GM11168 (cell line): ENCODE measurements around the gene MINDY4.

Source experiments
- in situ Hi-C: fragments of 300-500 bp; cut with MboI; formaldehyde crosslinking; loops from one replicate; pipeline ENCODE4 v1.12.0; 2022; ENCODE audit warnings: low sequenced_read_pairs; ENCODE audit not compliant: unreplicated experiment

MINDY4 gene

DNA sequence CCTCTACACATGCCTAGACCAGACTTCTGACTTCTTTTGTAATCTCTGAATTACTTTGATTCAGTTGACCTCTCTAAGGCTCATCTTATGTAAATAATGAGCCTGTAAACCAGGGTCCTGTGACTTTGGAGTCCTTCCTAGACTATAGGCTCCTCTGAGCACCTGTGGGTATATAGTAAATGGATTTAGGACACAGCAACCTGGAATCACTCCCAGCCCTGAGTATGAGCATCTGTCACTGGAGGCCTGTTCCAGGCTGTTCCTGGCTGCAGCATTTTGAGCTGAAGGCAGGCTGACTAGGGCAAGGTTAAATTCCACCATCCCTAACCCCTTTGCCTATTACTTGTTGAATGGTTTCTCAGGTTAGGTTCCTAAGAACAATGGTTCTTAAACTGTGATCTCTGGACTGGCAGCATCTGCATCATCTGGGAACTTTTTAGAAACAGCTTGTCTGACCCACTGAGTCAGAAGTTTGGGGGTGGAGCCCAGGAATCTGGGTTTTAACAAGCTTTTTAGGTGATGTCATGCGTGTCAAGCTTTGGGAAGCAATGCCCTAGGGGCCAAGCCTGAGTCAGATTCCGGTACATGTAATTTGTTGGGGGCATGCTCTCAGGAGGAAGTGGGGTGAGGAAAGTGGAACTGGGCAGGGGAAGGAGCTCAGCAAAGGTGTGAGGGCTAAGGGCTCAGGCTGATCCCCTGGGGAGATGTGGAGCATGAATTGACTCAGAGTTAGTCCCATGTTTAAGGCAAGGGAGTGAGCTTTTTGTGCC, 28.2 kb downstream of the MINDY4 start:
- in situ Hi-C loops, result no loop called here

GRCh38 chr7:30799976-30800661, 28.9 kb downstream of the MINDY4 start:
- in situ Hi-C loops, result loop anchor here (5.0 to 10.0 kb wide), 2 partner anchors 172 to 325 kb away; no protein-coding TSS in a partner anchor

GRCh38 chr7:30800785-30801252, 29.6 kb downstream of the MINDY4 start:
- in situ Hi-C loops, result loop anchor here (5.0 to 10.0 kb wide), 2 partner anchors 171 to 324 kb away; no protein-coding TSS in a partner anchor

- in situ Hi-C loops, result loop anchor here (5.0 to 10.0 kb wide), 2 partner anchors 169 to 322 kb away; no protein-coding TSS in a partner anchor
Observed at GRCh38 chr7:30802812-30803211, 31.6 kb downstream of the MINDY4 start.

- in situ Hi-C loops, result loop anchor here (5.0 to 10.0 kb wide), 2 partner anchors 168 to 321 kb away; no protein-coding TSS in a partner anchor
Observed at GRCh38 chr7:30804078-30804661, 33.0 kb downstream of the MINDY4 start.

DNA sequence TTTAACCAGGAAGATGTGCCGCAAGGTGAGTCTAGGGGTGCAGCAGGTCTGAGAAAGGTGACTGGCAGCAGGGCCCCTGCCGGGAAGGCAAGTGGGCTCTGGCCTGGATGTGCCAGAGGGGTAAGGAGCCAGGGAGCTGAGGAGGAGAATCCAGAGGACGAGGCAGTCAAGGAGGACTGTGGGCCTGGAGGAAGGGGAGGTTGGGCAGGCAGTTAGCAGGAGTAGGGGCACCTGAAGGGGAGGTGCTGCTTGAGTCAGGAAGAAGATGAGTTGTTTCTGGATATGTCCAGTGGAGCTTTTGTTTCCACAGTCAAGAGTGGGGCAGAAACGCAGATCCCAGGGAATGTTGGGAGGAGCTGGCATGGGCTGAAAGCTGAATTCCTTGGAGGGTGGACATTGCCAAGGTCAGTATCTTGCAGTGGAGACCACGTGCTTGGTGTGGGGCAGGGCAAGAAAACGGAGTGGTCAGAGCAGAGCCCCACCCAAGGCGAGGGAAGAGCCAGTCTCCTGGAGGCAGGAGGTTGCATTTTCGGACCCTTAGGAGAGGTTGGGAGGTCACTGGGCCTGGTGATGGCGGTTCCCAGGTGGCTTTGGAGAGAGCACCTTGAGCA, 34.0 kb downstream of the MINDY4 start:
- in situ Hi-C loops, result loop anchor here (10.0 kb wide), 1 partner anchor 320 kb away; no protein-coding TSS in a partner anchor

DNA sequence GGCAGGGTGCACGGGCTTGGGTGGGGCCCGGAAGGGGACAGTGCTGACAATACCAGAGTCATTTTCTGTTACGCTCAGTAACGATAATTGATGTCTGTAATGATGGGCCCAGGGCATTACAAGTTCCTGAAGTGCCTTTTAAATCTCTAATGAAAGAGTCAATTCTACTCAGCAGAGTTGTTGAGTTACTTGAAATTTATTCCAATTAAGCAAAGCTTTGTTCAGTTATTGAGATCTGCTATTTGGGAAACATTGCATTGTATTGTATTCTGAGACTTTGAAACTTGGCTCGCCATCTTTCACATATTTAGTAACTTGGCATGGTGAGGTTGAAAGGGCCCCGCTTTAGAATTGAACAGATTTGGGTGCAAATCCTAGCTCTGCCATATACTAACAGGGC, 34.7 kb downstream of the MINDY4 start:
- in situ Hi-C loops, result loop anchor here (10.0 kb wide), 1 partner anchor 319 kb away; no protein-coding TSS in a partner anchor

DNA sequence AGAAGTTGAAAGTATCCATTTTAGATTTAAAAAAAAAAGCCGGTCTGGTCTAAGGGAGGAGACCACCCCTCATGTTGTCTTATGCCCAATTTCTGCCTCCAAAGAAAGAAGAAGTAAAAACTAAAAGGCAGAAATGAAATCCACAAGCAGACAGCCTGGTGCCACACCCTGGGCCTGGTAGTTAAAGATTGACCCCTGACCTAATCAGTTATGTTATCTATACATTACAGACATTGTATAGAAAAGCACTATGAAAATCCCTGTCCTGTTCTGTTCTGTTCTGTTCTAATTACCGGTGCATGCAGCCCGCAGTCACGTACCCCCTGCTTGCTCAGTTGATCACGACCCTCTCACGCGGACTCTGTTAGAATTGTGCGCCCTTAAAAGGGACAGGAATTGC, 36.3 kb downstream of the MINDY4 start:
- in situ Hi-C loops, result loop anchor here (10.0 kb wide), 1 partner anchor 317 kb away; no protein-coding TSS in a partner anchor

GRCh38 chr7:30807941-30808340, 36.7 kb downstream of the MINDY4 start:
- in situ Hi-C loops, result loop anchor here (10.0 kb wide), 1 partner anchor 317 kb away; no protein-coding TSS in a partner anchor

DNA sequence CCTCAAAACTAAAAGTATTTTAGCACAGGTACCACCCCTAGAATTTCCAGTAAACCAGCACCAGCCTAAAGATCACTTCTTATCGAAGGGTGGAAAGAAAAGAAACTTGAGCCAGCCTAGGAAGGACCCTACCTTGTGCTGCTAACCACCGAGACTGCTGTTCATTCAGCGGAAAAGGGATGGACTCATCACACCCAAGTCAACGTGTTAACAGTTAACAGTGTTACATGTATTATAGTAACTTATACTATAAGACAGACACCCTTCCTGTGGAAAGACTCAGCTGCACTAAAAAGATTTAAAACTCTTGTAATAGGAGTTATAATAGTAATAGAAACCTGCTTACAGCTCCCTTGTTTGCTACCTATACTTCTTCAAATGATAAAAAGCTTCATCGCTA, 39.8 kb downstream of the MINDY4 start:
- in situ Hi-C loops, result no loop called here

GRCh38 chr7:30812676-30813075, 41.5 kb downstream of the MINDY4 start:
- in situ Hi-C loops, result no loop called here

DNA sequence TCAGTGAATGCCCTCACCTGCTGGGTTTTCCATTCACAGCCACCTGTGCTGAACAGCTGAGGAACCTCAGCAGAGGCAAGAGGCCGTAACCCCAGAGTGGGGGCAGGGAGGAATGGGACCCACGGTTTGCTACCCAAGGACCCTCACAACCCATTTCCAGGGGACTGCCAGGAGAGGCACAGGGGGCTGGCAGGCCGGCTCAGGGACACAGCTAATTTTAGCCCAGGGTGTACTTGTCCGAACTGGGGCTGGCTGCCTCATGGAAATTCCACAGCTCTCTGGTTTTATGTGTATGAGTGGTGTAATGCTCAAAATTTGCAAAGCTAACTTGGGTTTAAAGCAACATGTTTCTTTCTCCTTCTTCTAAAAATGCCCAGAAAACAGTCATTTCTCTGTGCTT, 42.2 kb downstream of the MINDY4 start:
- in situ Hi-C loops, result no loop called here

DNA sequence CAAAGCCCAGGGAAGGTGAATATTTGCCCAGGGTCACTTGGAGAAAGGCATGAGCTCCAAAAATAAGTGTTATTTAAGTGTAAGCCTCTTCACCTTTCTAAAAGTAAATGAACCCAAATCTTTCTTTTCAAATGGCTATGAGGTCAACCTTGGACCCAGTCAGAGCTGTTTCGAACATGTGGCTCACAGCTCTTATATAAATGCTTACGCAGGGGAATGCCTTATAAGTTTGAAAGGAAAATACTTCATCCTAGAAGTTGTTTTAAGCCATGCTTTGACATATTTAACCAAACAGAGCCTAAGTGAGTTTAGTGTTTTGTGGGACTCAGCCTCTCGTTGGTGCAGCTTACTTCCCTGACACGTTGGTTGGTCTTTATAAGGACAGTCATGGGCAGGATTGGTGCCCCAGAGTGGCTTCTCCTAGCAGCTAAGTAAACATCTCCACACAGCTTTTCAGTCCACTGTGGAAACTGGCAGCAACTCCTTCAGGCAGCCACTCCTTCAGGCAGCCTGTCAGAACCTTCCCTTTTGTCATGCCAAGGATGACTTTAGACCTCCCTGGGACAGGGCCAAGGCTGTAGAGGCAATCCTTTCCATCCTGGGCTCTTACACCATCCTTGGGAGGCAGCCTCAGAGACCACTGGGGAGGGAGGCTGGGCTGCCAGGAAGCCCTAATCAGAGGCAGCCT, 43.6 kb downstream of the MINDY4 start:
- in situ Hi-C loops, result no loop called here

GRCh38 chr7:30815388-30815854, 44.2 kb downstream of the MINDY4 start:
- in situ Hi-C loops, result no loop called here

DNA sequence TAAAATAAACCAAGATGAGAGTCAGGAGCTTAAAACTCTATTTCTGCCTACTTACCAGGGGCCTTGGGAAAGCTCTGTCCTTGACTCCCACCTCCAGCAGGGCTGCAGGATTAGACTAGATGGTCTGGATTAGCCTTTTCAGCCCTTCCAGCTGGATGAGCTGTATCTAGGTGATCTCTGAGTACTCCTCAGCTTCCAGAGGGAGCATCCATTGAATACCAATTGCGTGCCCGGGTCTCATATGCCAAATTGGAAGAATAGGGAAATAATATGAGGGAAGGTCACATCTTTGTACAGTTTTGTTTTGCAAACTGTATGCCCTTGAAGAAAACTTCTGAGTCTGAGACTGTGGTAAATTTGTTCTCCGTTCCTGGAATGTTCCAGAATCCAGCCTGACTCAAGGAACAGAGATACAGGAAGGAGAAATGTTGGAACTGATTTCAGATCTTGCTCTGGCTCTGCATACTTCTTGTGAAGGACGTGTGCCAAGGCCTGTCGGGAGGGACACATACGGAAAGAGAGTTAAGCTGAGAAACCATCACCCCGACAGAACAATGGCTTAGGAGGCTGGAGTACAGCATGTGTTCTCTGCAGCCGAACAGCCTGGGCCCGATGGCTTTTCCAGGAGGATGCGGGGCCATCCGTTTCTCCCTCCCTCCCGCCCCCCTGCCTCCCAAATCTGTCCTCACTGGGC, 44.9 kb downstream of the MINDY4 start:
- in situ Hi-C loops, result no loop called here

- in situ Hi-C loops, result no loop called here
Observed at GRCh38 chr7:30816645-30817370, 45.6 kb downstream of the MINDY4 start.

DNA sequence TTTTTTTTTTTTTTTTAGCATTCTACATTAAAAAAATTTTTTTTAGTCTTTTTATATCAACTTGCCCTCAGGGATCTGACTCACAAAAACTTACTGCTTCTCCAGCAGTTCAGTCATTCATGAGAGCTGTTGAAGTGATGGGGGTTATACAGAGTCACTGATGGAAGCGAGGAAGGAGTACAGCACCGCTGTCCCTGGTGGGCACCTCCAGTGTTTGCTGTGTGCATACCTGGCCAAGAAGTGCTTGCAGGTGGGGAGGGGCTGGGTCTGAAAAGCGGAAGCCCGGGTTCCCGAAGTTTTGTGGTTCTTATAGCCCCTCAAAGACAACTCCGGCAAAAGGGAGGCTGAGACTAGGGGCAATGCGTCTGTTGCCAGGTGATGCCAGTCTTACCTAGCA, 46.2 kb downstream of the MINDY4 start:
- in situ Hi-C loops, result no loop called here
